GM19452 (cell line): ENCODE data around the gene CCNB2.

Experiments used
- ATAC-seq: cut with Tn5 transposase; IDR thresholded peaks from one replicate; pipeline ENCODE4 v1.9.1; 2021; ENCODE audit not compliant: unreplicated experiment

CCNB2 gene

DNA sequence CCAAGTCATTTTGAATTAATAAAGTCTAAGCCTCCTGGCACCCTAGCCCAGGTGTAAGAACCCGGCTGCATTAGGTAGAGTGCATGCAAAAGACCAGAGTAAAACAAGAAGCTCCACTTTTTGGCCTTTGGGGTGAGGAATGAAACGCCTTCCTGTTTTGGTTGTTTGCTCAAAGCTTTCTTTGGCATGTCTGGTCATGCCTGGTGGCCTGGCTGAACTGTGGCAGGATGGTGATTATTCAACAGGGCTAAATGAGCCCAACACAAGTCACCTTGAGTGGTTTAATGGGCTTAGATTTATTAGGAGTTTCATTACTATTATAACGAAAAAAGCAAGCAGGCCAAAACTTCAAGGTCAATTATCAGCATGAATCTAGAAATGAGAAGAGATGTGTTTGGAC, 60.8 kb downstream of the CCNB2 start:
- no peak for ATAC-seq

DNA sequence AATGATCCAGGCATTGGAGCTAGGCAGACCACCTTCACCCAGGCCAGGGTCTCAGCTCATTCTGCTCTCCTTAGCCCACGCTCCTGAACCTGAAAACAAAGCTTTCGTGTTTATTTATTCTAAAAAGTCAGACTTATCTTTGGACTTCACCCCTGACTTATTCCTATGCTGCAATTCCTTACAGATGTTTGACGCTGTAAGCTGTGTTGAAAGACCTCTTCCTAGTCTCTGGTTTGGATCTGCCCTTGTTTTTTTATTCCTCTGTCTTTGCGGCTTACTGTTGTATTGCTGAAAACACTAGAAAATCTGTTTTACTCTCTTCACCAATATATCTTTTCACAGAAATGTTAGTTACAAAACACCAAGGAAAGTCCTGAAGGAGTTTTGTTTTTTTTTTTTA, 61.2 kb downstream of the CCNB2 start:
- ATAC-seq: no peak

DNA sequence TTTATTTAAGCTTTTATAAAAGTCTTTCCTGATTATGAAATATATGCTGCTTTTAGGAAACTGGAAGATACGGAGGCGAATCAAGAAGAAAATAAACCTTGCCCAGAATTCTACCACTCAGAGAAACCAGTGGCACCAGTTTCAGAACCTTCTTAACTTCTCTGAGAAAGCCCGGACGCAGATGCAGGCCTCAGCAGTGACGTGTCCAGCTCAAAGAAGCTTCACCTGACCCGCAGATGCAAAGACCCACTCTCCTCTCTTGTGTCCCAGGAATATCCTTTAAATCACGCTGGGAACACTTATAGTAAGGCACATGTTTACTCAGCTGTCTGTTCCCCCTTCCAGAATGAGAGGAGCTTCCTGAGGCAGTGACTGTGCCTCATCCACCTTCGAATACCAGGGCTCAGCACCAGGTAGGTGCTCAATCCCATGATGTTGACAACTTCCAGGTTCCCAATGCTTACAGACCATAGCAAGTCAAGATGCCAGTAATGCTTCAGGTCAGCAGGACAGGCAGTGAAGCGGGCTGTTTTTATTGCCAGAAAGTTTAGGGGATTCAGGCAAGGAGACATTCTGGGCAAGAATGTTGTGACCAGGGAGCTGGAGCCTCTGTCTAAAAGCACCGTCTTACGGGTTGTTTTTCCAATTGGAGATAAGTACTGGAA, 61.8 kb downstream of the CCNB2 start:
- ATAC-seq: no peak

DNA sequence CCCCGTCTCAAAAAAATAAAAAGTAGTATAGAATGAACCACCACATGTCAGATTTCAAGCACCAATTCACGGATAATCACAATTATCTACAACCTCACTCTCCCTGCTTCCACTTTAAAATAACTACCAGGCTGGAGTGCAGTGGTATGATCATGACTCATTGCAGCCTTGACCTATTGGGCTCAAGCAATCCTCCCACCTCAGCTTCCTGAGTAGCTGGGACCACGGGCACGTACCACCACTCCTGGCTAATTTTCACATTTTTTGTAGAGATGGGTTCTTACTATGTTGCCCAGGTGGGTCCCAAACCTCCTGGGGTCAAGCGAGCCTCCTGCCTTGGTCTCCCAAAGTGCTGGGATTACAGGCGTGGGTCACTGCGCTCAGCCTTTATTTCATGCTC, 63.6 kb downstream of the CCNB2 start:
- ATAC-seq: no peak

DNA sequence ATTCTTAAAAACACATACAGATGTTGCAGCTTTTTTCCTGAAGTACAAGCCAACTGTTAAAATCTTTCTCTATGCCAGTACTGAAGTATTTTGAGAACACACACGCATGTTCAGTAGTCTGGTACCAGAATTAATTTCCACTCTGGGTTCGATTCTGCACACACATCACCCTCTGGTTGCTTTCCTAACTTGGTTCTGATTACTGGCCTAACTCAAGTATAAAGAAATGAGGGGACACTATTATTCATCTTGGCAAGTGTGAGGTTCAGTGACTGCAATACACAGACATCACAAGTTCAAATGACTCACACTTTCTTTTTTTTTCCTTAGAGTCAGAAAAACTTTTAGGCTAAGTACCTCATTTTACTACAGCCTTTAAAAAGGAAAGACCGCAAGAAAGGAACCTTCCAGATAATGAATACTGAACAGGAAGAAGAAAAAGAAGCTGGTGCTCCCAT, 64.3 kb downstream of the CCNB2 start:
- no peak for ATAC-seq

DNA sequence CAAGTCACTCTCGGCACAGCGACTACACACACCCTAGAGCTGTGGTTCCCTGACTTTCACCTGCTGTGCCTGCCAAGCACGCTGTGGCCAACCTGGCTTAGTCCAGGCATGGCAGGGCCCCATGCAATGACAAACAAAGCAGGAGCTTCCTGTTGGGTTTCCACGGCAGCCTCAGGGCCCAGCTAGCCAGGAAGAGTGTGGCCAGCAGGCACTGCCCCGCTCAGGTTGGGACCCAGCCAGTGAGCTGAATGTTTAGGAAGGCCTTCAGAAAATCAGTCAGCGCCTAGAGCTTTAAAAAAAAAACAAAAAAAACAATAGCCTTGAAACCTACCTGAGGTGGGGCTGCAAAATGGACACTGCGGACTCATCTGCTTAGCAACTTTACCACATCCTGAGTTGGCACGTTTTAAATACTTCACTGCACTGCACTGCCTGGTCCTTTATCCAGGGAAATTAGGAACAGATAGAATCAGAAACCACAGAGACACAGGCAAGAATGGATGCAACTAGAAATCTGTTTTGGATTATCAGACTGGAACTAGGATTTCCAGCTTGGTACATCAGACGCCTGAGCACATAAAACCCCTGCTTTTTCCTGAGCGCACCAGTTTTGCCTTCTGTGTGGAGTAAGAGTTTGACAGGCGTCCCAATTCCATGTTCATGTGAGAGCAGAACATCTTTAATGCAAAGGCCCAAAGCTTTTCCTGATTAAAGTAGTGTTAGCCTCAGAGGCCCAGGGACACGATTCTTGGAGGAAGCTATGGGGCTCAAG, 65.5 kb downstream of the CCNB2 start:
- no peak for ATAC-seq

DNA sequence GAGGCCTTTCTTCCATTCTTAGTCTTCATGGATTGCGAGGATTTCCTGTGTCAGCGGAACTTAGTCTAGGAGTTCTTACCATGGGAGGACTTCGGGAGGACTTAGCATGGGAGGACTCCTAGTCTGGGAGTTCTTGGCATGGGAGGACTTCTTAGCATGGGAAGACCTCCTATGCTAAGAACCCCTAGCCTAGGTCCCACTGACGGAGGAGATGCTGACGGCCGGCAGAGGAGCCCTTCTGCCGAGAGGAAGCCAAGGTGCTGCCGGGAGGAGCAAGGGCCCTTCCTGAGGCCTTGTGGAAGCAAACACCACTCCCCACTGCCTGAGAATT, 66.1 kb downstream of the CCNB2 start:
- no peak for ATAC-seq

DNA sequence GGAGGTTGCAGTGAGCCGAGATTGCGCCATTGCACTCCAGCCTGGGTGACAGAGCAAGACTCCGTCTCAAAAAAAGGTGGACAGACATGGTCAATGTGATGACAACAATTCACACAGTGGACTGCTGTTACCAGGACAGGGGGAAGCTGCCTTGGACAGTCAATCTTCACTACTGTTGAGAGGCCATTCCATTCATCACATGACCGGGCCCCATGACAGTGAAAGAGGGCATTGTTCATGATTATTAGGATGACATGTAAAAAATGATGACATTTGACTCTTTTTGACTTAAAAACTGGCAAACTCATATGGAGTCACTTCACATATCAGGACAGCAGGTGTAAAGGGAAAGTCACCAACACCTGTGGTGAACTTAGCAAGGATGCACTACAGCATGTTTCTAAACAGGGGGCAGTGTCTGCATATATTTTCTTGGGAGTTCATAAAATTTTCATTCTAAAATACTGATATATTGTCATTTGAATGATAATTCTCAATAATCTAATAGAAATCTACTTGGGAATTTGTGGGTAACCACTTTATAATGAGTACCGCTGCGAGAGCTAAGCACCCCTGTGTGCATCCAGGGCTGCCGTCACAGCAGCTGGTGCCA, 67.4 kb downstream of the CCNB2 start:
- no peak for ATAC-seq

DNA sequence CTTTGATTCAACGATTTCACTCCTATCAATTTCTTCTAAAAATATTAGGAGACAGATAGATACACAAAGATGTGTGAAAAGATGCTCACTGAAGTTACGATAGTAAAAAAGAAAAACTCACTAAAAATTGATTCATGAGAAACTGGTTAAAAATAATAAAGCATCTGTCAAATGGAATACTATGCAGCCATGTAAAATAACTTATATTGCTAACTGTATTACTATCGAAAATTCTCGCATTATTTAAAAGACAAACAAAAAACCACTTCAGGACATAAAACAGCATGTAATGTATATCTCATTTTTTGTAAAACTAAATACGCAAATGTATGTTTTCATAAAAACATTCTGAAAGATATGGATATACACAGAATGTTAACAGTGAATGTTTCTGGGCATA, 68.2 kb downstream of the CCNB2 start:
- ATAC-seq: no peak

DNA sequence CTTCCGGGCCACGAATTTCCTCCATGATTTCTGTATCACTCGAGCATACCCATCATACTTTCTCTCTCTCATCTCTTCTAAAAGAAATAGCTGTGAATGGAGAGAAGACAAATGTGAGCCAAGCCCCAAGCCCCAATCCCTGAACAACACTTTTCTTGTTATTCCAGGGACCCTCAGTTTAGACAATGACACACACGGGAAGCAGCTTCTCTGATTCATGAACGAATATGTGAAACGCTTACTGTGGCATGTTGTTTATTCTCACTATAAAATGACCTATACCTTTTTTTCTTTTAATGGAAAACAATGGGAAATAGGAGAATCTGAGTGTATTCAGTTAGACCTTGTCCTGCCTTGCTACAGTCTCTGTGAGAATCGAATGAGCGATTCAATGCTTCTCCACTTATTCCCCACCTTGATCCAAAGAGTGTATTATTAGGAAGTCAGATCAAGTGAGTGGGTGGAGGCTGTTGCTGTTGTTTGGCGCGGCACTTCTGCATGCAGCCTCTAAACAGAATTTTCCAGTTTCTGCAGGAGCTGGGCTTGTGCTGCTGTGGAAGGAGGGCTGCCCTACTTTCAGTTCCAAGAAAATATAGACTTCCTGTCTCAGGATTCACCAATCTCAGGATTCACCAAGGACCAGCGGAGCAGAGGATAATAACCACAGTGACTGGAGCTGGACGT, 69.3 kb downstream of the CCNB2 start:
- no peak for ATAC-seq
